NCI-H2227 (cell line): Measurements from ENCODE around the gene PTPRN2.

Source experiments
- DNase-seq: peaks from one replicate; lab custom pipeline; 2025; ENCODE audit not compliant: unreplicated experiment; lab: John Stamatoyannopoulos, UW

PTPRN2 gene

DNA sequence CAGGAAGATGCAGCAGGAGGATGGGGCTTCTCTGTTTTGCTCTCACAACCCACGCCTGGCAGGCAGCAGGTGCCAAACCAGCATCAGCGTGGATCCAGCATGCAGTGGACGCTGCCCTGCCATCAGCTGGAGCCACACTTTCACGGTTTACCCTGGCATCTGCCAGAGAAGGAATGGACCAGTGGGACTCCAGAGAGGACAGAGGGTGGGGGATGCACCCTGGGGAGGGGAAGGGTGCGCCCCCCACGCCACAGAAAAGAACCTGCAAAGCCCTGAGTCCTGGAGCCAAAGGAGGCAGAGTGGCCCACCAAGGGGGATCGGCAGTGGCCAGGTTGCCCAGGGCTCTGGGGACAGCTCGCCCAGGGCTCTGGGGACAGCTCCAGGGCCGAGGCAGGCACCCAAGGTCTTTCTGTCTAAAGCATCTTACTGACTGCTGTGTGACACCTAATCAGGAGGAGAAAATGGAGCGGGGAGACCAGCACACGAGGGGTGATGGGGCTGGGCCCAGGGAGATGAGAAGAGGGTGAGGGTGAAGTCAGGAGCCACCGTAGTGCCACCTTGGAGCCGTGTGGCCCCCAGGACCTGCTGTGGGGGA, 1025.7 kb downstream of the PTPRN2 start:
- no peak for DNase-seq

DNA sequence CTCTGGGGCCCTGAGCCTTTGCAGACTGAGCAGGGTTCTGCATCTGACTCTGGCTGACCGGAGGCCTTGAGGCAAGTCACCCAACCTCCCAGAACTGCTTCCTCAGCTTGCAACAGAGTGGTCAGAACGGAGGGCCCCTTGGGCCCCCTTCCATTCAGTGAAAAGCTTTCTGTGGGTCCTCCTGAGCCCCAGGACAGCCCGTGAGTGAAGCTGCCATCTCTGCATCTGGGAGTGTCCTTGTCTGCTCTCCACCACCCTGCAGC, 1026.2 kb downstream of the PTPRN2 start:
- no peak for DNase-seq

DNA sequence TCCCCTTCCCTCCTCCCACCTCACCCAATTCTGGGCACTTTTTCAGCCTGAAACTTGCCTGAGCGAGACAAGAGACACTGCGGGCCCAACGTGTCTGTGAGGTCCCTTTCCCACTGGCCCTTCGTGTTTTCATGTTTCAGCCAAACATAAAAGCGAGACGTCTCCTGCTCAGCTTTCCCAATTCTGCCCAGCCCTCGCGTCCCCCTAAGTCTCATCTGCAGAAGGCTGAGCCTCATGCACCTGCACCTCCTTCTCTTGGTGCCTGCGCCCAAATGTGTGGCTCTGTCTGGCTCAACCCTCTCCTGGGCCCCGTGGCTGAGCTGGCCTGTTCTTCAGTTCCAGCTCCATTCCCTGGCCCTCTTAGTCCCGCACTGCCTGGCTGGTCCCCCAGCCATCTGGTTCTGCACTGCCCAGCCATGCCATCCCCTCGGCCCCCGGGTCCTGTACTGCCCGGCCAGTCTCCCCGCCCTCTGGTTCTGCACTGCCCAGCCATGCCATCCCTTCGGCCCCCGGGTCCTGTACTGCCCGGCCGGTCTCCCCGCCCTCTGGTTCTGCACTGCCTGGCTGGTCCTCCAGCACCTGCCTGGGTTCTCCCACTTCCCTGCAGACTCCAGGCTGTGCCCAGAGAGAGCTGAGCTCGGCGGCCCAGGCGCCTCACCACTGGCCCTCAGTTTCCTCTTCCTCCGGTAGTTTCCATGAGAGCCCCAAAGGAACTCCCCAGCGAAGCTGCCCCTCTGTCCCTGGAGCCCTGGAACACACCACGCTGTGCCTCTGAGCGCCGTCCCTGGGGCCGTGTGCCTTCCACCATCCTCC, 1026.7 kb downstream of the PTPRN2 start:
- DNase-seq, result no peak

DNA sequence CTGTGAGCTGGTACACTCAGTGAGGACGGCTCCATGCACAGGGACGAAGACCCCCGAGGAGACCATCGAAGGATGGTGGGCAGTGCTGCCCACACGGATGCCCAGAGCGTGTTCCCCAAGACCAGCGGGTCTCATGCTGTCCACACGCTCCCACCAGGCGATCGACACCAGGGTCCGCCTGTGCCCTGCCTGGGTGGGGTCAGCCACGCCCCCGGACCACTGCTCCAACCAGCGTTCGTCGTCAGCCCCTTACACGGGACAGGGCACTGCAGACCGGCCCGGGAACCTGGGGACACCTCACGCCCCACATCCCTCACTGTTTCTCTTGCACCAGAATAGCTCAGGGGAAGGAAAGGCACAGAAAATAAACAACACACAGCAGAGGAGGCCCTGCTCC, 1027.4 kb downstream of the PTPRN2 start:
- no peak for DNase-seq

DNA sequence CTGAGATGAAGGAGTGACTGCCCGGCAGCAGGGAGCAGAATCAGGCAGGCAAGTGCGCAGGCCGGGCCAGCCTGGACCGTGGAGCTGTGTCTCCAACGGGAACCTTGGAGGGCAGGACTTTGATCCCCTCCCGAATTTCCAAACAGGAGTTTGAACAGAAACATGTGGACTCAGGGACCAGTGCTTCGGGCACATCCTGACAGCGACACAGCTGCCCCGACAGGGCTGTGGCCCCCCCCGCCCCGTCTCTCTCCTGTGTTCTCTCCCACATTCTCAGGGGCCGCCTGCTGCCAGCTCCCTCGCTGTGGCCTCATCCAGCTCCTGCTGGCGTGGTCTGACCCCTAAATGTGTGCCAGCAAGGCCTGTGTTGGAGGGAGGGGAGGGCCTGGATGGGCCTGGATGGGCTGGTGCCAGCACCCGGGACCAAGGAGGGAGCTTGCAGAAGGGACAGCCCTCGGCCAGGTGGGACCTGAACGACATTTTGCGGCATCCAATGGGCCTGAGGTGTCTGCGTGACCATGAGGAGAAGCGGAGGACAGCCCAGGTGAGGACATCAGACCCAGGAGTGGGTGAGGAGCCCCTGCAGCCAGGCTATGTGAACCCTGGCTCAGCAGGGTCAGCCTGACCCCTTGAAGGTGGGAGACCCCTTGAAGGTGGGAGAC, 1027.9 kb downstream of the PTPRN2 start:
- no peak for DNase-seq

DNA sequence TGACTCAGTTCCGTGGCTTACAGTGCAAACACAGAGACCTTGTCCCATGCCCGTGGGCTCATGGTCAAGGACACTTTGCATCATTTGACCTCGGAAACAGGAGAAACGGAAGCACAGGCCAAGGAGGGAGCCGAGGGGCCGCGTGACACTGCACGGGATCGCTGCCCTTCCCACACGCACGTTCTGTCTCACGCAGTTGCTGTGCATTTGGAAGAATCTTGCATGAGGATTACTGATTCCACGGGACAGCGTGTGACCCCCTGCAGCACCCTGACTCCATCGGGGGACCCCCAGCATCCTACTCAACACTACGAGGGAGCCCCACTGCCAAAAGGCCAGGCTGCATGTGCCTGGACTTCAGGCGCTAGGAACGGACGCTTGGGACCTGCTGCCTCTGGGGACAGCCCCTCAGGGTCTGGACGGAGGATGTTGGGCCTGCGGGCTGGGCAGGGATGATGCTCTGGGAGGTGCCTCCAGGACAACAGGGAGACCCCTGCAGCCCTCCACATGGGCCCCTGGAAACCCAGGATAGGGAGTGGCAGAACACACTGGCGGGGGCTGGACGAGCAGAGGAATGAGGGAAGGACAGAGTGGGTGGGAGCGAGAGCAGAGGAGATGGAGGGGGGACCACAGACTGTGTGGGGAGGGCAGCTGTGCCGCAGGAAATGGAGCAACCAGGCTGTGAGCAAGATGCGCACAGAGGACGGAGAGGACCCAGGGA, 1028.6 kb downstream of the PTPRN2 start:
- no peak for DNase-seq

DNA sequence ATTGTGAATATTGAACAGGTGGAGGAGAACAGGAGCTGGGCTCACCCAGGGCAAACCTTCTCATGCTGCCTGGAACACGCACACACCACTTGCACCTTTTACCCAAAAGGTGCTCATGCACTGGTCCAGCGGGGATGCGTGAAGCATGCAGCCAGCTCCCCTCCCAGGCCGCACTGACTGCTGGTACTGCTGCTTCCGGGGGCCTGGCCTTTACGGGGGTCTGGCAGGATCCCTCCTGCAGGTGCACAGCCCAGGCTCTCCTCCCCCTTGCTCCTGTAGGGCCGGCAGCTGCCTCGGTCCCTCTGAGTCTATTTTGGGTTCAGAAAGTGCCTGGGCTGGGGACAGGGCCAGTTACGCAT, 1029.1 kb downstream of the PTPRN2 start:
- no peak for DNase-seq

DNA sequence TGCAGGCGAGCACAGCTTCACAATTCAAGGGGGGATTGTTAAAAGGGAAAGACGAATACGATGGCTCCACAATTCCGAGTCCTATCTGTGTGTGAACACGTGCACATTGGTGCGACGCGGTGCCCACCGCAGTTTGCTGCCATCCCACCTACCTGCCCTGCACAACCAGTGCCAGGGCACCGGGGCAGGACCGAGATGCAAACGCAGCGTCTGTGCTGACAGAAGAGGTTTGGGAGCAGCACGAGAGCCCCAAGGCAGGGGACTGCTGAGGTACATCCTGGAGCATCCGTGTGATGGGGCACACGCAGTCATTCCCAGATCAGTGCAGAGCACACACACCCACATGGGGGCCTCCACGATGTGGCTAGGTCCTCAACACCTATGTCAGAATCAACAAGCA, 1029.6 kb downstream of the PTPRN2 start:
- no peak for DNase-seq

DNA sequence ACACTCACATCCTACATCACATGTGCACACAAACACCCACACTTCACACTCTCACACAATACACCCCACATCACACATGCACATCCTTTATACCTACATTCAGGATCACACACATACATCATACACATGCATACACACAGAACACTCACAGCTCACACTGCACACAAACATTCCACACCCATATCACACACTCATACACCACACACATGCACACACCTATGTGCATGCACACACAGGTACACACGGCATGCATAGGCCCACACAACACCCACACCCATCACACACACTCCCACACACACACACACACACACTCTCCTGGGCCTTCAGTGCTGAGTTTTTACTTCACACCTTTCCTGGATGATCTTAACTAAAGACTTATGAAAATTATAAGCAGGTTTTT, 1030.4 kb downstream of the PTPRN2 start:
- DNase-seq, result no peak

DNA sequence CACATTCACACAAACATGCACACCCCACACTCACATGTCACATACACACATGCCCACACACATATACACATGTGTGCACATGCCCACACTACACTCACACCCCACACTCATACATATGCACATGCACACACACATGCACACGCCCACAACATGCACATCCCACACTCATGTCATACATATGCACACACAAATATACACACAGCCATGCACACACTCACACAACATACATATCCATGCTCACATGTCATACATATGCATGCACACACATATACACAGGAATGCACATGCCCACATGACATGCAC, 1031.0 kb downstream of the PTPRN2 start:
- DNase-seq, result no peak

DNA sequence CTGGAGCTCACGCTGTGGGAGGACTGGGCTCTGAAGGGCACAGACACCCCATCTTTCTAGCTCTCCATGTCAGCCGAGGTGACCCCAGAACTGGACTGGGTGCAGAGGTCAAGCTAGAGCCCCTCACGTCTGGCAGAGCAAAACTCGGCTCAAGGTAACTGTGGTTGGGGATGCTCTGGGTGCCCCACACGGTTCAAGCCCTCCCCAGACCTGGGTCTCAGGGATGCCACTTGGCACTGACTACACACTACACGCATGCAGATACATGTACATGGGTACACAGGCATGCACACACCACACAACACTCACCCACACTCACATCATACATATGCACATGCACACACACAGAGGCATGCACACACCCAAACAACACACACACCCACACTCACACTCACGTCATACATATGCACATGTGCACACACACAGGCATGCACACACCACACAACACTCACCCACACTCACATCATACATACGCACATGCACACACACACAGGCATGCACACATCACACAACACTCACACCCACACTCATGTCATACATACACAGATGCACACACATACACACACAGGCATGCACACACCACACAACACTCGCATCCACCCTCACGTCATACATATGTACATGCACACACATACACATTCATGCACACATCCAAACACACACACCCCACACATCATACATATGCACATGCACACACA, 1031.5 kb downstream of the PTPRN2 start:
- DNase-seq, result no peak

DNA sequence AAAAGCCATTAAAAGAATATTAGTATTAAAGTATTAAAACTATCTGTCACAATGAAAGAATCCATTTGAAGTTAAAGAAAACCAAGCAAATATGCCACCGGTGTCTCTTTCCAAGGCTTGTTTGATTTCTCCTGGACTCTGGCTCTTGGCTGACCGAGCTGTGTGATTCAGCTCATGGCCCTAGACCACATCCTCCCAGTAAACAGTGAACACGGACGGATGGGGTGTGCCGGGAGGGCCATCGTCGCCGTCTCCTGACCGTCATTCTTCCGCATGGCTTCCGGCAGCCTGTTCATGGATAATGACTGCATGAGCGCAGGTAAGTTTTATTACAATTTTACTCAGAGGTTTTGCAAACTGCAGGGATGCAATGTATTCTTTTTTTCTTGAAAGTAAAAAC, 1032.3 kb downstream of the PTPRN2 start:
- DNase-seq, result no peak

DNA sequence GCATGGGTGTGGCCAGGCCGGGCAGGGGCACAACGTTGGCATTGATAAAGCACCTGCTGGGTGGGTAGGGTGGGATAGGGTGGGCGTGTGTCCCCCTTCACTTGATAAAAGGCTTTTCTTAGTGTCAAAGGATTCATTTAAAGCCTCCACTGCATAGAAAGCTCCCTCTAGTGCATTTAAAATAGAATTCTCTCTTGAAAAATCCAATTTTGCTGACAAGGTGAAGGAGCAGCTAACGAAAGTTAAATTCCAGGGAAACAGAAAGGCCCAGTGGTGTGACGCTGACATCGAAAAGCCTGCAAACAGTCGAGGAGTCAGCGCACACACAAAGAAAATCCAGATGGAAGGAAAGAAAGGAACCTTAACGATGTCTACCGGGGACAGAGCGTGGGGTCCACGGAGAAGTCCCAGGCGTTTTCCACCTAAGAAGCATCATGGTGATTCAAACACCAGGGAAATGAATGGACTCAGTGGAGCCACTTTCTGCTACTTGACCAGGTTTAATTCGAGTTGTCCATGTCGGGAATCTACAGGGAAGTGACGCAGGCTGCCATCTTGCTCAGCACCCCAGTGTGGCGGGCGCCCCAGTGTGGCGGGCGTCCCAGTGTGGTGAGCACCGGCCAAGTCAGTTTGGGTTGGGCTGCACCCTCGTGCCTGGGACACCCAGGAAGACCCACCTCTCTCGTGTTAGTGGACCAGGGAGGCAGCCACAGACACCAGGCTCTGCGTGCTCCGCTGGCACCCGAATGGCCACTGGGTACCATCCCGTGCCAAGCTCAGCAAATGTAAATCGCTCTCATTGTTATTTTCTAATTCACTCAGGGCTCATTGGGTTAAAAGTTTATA, 1033.0 kb downstream of the PTPRN2 start:
- no peak for DNase-seq

DNA sequence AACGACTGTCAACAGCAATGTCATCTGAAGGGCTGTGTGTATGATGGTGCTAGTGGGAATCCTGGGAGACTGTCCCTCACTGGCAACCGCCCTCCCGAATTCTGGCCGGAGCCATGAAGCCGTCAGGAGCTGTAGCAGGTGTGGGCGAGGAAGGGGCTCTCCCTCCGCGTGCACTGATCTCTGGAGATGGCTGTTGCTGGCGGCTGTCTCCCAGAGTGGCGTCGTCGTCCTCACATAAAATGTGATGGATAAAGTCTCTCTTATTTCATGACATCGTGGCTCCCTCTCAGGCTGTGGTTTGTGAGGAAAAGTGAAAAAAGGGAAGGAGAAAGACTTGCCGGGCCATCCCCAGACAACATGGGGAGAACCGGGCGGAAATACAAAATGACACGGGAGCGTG, 1034.4 kb downstream of the PTPRN2 start:
- DNase-seq, result no peak

DNA sequence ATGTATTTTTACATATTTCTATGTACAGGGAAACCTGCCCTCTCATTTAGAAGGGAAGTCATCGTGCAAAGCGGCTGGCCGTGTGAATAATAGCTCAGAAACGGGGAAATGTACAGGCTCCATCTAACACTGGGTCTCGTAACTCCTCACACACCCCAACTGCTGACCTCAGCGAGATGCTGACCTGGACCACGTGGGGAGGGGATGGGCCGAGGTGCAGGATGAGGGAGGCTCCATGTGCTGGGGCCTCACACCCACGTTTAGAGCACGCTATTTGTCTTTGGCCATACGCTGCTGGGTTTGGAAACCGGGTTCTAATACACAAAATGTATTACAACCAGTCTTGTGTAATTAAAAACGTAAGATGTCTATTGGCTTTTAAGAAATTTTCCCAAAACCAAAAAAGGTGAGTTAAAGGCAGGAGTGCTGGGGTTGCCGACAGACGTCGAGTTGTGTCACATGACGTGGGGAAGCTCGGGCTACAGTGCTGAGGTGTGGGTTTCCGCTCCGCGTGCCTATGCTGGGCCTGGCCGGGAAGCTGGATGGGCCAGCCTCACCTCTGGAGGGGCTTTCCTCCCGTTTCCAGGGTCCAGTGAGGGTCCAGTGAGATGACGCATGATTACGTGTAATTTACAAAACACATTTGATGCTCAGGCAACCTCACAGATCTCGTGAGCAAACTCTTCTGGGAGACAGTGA, 1035.2 kb downstream of the PTPRN2 start:
- DNase-seq, result no peak

DNA sequence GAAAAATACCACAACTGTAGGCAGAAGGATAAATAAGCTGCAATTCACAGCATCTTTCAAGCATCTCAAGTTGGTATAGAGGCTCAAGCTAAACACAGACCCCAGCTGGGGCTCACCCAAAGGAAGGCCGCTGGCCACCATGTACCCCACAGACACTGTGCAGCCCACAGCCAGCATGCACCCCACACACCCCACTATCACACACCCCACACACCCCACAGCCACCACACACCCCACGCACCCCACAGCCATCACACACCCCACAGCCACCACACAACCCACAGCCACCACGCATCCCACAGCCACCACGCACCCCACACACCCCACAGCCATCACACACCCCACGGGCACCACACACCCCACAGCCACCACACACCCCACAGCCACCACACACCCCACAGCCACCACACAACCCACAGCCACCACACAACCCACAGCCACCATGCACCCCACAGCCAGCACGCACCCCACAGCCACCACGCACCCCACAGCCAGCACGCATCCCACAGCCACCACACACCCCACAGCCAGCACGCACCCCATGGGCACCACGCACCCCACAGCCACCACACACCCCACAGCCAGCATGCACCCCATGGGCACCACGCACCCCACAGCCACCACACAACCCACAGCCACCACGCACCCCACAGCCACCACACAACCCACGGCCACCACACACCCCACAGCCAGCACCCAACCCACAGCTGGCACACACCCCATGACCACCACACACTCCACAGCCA, 1036.1 kb downstream of the PTPRN2 start:
- no peak for DNase-seq

DNA sequence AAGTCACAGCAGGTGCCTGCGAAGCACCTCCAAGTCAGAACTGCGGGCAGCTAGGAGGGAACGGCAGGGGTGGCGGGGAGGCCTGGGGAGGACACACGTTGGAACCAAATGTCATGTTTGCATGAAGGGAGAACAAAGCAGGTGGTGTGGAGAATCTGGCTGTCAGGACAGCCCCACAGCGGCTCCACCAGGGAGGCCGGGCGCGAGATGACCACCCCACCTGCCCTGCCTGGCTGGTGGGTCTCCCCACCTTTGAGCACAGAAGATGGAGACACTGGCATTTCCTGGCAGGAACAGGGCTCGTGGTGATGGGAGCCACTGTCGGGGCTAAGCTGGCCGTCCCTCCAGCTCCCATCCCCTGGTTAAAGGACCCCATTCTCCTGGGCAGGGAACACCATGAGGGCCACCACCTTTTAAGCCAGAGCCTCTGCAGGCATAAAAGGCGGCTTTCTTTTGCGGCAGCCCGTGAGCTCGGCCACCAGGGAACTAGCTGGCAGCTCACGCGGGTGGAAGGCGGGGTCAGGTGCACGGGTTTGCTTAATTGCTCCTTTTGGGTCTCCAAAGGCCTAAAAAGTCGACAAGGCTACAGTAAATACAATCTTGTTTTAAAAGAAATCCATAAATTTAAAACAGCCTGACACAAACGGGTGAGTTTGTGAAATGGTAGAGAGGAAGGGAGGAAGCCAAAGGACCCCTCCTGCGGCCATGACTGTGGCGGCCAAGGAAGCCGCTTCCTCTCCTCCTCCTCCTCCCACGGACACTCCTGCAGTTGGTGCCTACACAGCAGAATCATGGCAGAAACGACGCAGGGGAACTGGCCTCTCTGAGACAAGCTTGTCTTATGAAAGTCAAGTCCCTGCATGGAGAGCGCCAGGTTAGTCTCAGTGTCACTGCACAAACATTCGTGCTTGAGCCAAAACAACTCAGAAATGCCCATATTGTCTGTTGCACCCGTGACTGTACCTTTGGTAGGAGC, 1037.0 kb downstream of the PTPRN2 start:
- no peak for DNase-seq

DNA sequence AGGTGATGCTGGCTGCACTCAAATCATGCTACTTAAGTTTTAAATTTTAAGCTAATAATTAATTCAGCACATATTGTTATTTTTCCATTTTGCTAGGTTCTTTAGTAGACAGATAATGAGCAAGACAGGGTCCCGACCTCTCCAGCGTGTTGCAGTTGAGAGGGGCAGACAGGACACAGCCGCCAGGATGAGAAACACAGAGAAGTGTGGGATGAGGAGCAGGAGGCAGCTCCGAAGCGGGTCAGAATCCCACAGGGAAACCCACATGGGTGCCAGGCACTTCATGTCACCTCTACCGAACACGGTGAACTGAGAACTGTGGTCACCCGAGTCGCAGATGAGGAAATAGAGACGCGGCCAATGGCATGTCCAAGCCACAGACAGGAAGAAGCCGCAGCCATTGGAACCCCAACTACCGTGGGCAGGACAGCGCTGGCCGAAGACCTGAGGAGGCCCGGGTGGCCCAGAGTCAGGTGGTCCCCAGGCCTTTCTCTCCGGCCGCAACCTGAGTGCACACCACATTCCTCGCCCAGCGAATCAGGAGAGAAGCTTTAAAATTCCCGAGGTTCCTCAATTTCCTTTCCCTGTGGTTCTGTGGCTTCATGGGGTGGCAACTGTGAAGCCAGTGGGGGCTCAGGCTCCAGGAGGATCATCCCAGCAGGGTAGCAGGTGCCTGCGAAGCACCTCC, 1037.9 kb downstream of the PTPRN2 start:
- DNase-seq, result no peak
